Mucosa of descending colon (tissue), 3 donors: ENCODE data around the gene ZSWIM6. TPM values are rescaled to one million over a fixed set of nuclear protein-coding genes. Genes with fewer than 3 reads are reported as not detected.
A peak's percentile ranks its signal among the peaks of the same experiment; 100 is the strongest.

Experiments used
- ATAC-seq: fragments of 200-7000 bp; cut with Tn5 transposase; one replicate; pipeline ENCODE4 v1.9.1; 2020; ENCODE audit warnings: mild to moderate bottlenecking, moderate library complexity
- DNase-seq, 3 donors: peaks; one replicate each; pipeline ENCODE4 v3.0.0-alpha.2; 2020
- H3K36me3 ChIP-seq: fragments of 200-600 bp; one replicate; pipeline ENCODE4 v1.8.0; 2021; ENCODE audit warnings: low read depth, mild to moderate bottlenecking
- H3K4me1 ChIP-seq: fragments of 200-600 bp; one replicate; pipeline ENCODE4 v1.8.0; 2021; ENCODE audit warnings: low read depth, mild to moderate bottlenecking
- H3K4me3 ChIP-seq: fragments of 200-600 bp; one replicate; pipeline ENCODE4 v1.8.0; 2021; ENCODE audit warnings: mild to moderate bottlenecking
- H3K9me3 ChIP-seq: fragments of 200-600 bp; one replicate; pipeline ENCODE4 v1.8.0; 2021; ENCODE audit warnings: mild to moderate bottlenecking
- CTCF ChIP-seq: fragments of 200-600 bp; IDR thresholded peaks from one replicate; pipeline ENCODE4 v1.8.0; 2022; ENCODE audit warnings: antibody characterized with exemption, mild to moderate bottlenecking
- intact Hi-C, 2 donors: fragments of 100-400 bp; cut with DNase I in 1 of 2; cut with micrococcal nuclease in 1 of 2; formaldehyde crosslinking; loops; one replicate each; pipeline versions ENCODE4 v1.11.0 to v1.11.1; 2022; cut with DNase I, micrococcal nuclease
- total RNA-seq, 3 donors: library from RNA; stranded (reverse); fragmentation: NEBNext Ultra II Directional in 2 of 3; extraction: Animal tissue kit (Norgen Biotek cat#: 25700) in 2 of 3; gene quantifications; one replicate each; pipeline versions ENCODE4 v1.2.1 to v1.2.4, GENCODE V29; 2021 to 2023
- donor health status: DM: no; HTN: no; CAD: no; lungs with moderate emphysema.
- donor health status: DM: no; HTN: no; CAD: no.
- donor health status: DM: no; HTN: yes; CAD: no.

ZSWIM6 gene
- total RNA-seq, 3 donors from 2014 or later = 26.2 to 39.4 (median 27.8) TPM

- DNase-seq (no peak), ATAC-seq (no peak)
- no peak for TF ChIP-seq CTCF
- no peaks in the 10 kb centered on the region for H3K36me3 ChIP-seq
- no peak overlapping the region for H3K4me3 ChIP-seq
- no peaks in the 10 kb centered on the region for H3K9me3 ChIP-seq
- peaks cover 17% of the 10 kb centered on the region for H3K4me1 ChIP-seq
- intact Hi-C loops = loop anchor here in 1 of 2 donors (10.0 kb wide), 1 partner anchor 295 kb away; no protein-coding TSS in a partner anchor
Observed at GRCh38 chr5:61329550-61330128, 2.4 kb upstream of the ZSWIM6 start.

GRCh38 chr5:61330341-61330844, 1.7 kb upstream of the ZSWIM6 start:
- H3K36me3 ChIP-seq = no peaks in the 10 kb centered on the region
- DNase-seq (peak; percentile 71 to 81 (median 77)), ATAC-seq (peak; percentile 26)
- H3K4me1 ChIP-seq = peaks cover 23% of the 10 kb centered on the region
- no peaks in the 10 kb centered on the region for H3K9me3 ChIP-seq
- intact Hi-C loops = loop anchor here in 1 of 2 donors (10.0 kb wide), 1 partner anchor 294 kb away; no protein-coding TSS in a partner anchor
- peak overlapping the region; percentile 94 for H3K4me3 ChIP-seq
- TF ChIP-seq CTCF = no peak

- intact Hi-C loops = loop anchor here in 1 of 2 donors (10.0 kb wide), 1 partner anchor 294 kb away; no protein-coding TSS in a partner anchor
- H3K4me1 ChIP-seq = peaks cover 25% of the 10 kb centered on the region
- no peaks in the 10 kb centered on the region for H3K9me3 ChIP-seq
- DNase-seq (peak; percentile 84 to 91 (median 90)), ATAC-seq (peak; percentile 67)
- H3K4me3 ChIP-seq = peak overlapping the region; percentile 94
- no peak for TF ChIP-seq CTCF
- H3K36me3 ChIP-seq = no peaks in the 10 kb centered on the region
Observed at GRCh38 chr5:61330845-61331406, 1.1 kb upstream of the ZSWIM6 start.

- H3K4me3 ChIP-seq = peak overlapping the region; percentile 94
- DNase-seq = peak in 2 of 3 donors; percentile 40 to 80
- no peaks in the 10 kb centered on the region for H3K9me3 ChIP-seq
- intact Hi-C loops = loop anchor here in 1 of 2 donors (10.0 kb wide), 1 partner anchor 292 kb away; no protein-coding TSS in a partner anchor
- H3K4me1 ChIP-seq = peaks cover 25% of the 10 kb centered on the region
- no peaks in the 10 kb centered on the region for H3K36me3 ChIP-seq
- TF ChIP-seq CTCF = no peak
- ATAC-seq = no peak
Observed at GRCh38 chr5:61332358-61332749, 296 bp downstream of the ZSWIM6 start.

GRCh38 chr5:61332851-61333320, 828 bp downstream of the ZSWIM6 start:
- ATAC-seq (no peak), DNase-seq (peak; percentile 47 to 86 (median 74))
- TF ChIP-seq CTCF = no peak
- peaks cover 25% of the 10 kb centered on the region for H3K4me1 ChIP-seq
- H3K4me3 ChIP-seq = peak overlapping the region; percentile 94
- H3K36me3 ChIP-seq = no peaks in the 10 kb centered on the region
- H3K9me3 ChIP-seq = no peaks in the 10 kb centered on the region
- intact Hi-C loops = loop anchor here in 1 of 2 donors (10.0 kb wide), 1 partner anchor 292 kb away; no protein-coding TSS in a partner anchor
